Panc1 (cell line): Measurements from ENCODE around the gene ATF2. TPM values are rescaled to one million over a fixed set of nuclear protein-coding genes. Genes with fewer than 3 reads are reported as not detected.

ENCODE experiments used
- ATAC-seq: fragments of 200-7000 bp; cut with Tn5 transposase; 2 replicates; pipeline ENCODE4 v1.9.1; 2020; ENCODE audit warnings: mild to moderate bottlenecking, moderate library complexity
- BruUV-seq: library from RNA; stranded (reverse); fragments of 400-500 nt; replicated peaks from 2 replicates; lab custom pipeline; 2021; lab: Mats Ljungman, UMichigan
- CTCF ChIA-PET: fragments of 300-600 bp; sonication (Branson Sonifier 250); formaldehyde crosslinking; loops from one replicate; lab custom pipeline; 2022; ENCODE audit warnings: antibody characterized with exemption; lab: Charles Lee
- POLR2A ChIA-PET: fragments of 300-600 bp; sonication (Branson Sonifier 250); formaldehyde crosslinking; loops from one replicate; lab custom pipeline; 2022; ENCODE audit warnings: antibody characterized with exemption; lab: Charles Lee
- DNase-seq: peaks from one replicate; pipeline ENCODE4 v3.0.0-alpha.2; 2010; ENCODE audit warnings: low read depth, low spot score
- H3K27ac ChIP-seq: 2 replicates; pipeline ENCODE4 v1.5.1; 2011; ENCODE audit warnings: mild to moderate bottlenecking, low read length, inconsistent platforms
- H3K27me3 ChIP-seq: fragments of 200-500 bp; sonication (Bioruptor generic); 2 replicates; pipeline ENCODE4 v1.6.0; 2014; ENCODE audit warnings: low read length, inconsistent platforms; ENCODE audit not compliant: control insufficient read depth, insufficient read depth
- H3K36me3 ChIP-seq: fragments of 200-500 bp; sonication (Bioruptor generic); 2 replicates; pipeline ENCODE4 v1.5.1; 2014; ENCODE audit warnings: inconsistent platforms, mild to moderate bottlenecking, low read length, moderate library complexity; ENCODE audit not compliant: control insufficient read depth, insufficient read depth
- H3K4me1 ChIP-seq: 2 replicates; pipeline ENCODE4 v1.5.1; 2011; ENCODE audit warnings: inconsistent platforms, mild to moderate bottlenecking, low read length, moderate library complexity; ENCODE audit not compliant: control insufficient read depth, insufficient read depth
- H3K4me3 ChIP-seq, 2 experiments: 2 replicates each; pipeline ENCODE4 v1.5.1; 2011 to 2012; ENCODE audit warnings: low read depth in 2 of 2, low read length in 2 of 2, mild to moderate bottlenecking in 2 of 2, inconsistent platforms in 1 of 2, moderate library complexity in 1 of 2
- H3K9me3 ChIP-seq: fragments of 200-500 bp; sonication (Bioruptor generic); 2 replicates; pipeline ENCODE4 v1.5.1; 2014; ENCODE audit warnings: low read depth, mild to moderate bottlenecking, inconsistent platforms, low read length, moderate library complexity; ENCODE audit not compliant: control insufficient read depth, insufficient read depth
- POLR2AphosphoS5 ChIP-seq: IDR thresholded peaks from 2 replicates; pipeline ENCODE4 v1.6.1; 2012; ENCODE audit warnings: mild to moderate bottlenecking, low read depth, low read length, moderate library complexity
- SIN3A ChIP-seq: IDR thresholded peaks from 2 replicates; pipeline ENCODE4 v1.6.1; 2012; ENCODE audit warnings: low read depth, mild to moderate bottlenecking, low read length, moderate library complexity, borderline replicate concordance; ENCODE audit not compliant: insufficient read depth
- TCF7L2 ChIP-seq: IDR thresholded peaks from 2 replicates; pipeline ENCODE4 v1.6.1; 2011; ENCODE audit warnings: mild to moderate bottlenecking, low read depth, low read length, inconsistent platforms
- in situ Hi-C: cut with HindIII; loops from 2 replicates; pipeline ENCODE4 v1.10.0; 2016; ENCODE audit warnings: low sequenced_read_pairs, low pct_unique_long_range_greater_than_20kb
- intact Hi-C: fragments of 100-400 bp; cut with micrococcal nuclease; formaldehyde crosslinking; loops from one replicate; pipeline ENCODE4 v1.10.0; 2022; ENCODE audit not compliant: unreplicated experiment
- total RNA-seq: library from RNA; stranded (reverse); gene quantifications from one replicate; pipeline ENCODE4 v1.2.1, GENCODE V29; 2021; ENCODE audit not compliant: unreplicated experiment
- TF ChIP-seq, protein P1 (sequence below): fragments of 450-650 bp; IDR thresholded peaks from 2 replicates; pipeline ENCODE4 v1.5.1; 2017; ENCODE audit warnings: mild to moderate bottlenecking
- TF ChIP-seq, protein P2 (sequence below), 2 experiments: IDR thresholded peaks; 2 replicates each; pipeline ENCODE4 v1.6.1; 2011 to 2012; ENCODE audit warnings: low read depth in 2 of 2, control low read depth in 1 of 2, low read length in 1 of 2, mild to moderate bottlenecking in 1 of 2, moderate library complexity in 1 of 2; ENCODE audit not compliant: insufficient read depth in 1 of 2

ATF2 gene
- total RNA-seq, 1 experiment from 2014 or later, result 61.8 TPM

DNA sequence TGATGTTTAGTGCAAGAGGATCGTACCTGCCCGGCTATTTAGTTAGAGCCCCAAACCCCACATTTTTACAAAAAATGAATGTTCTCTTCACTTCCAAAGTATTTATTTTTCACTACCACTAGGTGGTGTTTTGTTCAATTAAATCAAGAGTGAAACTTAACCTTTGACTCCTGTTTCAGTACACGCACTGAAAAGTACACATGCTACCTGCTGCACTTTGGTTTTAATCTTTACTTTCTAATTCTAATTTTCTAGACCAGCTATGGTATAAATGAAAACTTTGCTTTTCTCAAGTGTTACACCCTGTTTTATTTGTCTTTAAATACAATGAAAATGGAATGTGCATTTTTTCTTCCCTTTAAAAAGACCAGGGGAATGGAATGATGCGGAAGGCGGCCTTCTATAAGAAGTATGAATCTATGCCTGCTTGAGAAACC lies 131.4 kb downstream of the ATF2 start:
- Histone ChIP-seq H3K27ac (no peak overlapping the region), H3K9me3 (no peaks in the 10 kb centered on the region), H3K36me3 (no peaks in the 10 kb centered on the region), H3K4me1 (no peaks in the 10 kb centered on the region), H3K4me3 (no peak overlapping the region), H3K27me3 (no peaks in the 10 kb centered on the region)
- in situ Hi-C loops (no loop called here), intact Hi-C loops (loop anchor here (10.0 kb wide), 1 partner anchor 248 kb away; no protein-coding TSS in a partner anchor)
- ATAC-seq, result 0 out of 2 replicates have a peak, but pooled peaks have one; percentile 60
- DNase-seq, result peak; percentile 15
- BruUV-seq, result no TSS peak
- TF ChIP-seq, protein P1, sequence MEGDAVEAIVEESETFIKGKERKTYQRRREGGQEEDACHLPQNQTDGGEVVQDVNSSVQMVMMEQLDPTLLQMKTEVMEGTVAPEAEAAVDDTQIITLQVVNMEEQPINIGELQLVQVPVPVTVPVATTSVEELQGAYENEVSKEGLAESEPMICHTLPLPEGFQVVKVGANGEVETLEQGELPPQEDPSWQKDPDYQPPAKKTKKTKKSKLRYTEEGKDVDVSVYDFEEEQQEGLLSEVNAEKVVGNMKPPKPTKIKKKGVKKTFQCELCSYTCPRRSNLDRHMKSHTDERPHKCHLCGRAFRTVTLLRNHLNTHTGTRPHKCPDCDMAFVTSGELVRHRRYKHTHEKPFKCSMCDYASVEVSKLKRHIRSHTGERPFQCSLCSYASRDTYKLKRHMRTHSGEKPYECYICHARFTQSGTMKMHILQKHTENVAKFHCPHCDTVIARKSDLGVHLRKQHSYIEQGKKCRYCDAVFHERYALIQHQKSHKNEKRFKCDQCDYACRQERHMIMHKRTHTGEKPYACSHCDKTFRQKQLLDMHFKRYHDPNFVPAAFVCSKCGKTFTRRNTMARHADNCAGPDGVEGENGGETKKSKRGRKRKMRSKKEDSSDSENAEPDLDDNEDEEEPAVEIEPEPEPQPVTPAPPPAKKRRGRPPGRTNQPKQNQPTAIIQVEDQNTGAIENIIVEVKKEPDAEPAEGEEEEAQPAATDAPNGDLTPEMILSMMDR, result peak; percentile 54; the same call in 1 of the 2 replicates
- no peak for TF ChIP-seq POLR2AphosphoS5
- CTCF ChIA-PET, result no interaction called here
- POLR2A ChIA-PET, result no interaction called here

DNA sequence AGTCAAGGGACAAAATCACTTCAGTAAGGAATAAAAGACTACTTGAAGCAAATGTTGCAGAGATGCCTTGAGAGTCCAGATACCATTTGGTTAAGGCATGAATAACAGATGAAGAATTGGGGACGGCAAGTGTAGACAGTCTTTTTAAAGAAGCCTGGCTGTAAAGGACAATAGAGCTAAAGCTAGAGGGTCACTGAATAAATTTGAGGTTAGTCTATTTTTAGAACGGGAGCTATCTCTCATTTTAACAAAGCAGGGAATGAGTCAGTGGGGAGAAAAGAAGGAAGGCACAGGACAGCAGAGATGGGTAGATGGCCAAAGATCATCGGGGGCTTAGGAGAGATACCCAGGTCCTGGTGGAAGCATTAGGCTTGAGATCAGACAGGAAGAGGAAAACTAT lies 132.2 kb downstream of the ATF2 start:
- in situ Hi-C loops (no loop called here), intact Hi-C loops (loop anchor here (10.0 kb wide), 1 partner anchor 249 kb away; no protein-coding TSS in a partner anchor)
- TF ChIP-seq POLR2AphosphoS5 (no peak), SIN3A (no peak), TCF7L2 (no peak)
- TF ChIP-seq, protein P2, sequence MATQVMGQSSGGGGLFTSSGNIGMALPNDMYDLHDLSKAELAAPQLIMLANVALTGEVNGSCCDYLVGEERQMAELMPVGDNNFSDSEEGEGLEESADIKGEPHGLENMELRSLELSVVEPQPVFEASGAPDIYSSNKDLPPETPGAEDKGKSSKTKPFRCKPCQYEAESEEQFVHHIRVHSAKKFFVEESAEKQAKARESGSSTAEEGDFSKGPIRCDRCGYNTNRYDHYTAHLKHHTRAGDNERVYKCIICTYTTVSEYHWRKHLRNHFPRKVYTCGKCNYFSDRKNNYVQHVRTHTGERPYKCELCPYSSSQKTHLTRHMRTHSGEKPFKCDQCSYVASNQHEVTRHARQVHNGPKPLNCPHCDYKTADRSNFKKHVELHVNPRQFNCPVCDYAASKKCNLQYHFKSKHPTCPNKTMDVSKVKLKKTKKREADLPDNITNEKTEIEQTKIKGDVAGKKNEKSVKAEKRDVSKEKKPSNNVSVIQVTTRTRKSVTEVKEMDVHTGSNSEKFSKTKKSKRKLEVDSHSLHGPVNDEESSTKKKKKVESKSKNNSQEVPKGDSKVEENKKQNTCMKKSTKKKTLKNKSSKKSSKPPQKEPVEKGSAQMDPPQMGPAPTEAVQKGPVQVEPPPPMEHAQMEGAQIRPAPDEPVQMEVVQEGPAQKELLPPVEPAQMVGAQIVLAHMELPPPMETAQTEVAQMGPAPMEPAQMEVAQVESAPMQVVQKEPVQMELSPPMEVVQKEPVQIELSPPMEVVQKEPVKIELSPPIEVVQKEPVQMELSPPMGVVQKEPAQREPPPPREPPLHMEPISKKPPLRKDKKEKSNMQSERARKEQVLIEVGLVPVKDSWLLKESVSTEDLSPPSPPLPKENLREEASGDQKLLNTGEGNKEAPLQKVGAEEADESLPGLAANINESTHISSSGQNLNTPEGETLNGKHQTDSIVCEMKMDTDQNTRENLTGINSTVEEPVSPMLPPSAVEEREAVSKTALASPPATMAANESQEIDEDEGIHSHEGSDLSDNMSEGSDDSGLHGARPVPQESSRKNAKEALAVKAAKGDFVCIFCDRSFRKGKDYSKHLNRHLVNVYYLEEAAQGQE (IDR thresholded peaks at IDR 0.05; ENCODE audit: insufficient read depth in 1 of 2, low read depth in 2 of 2, low read length in 1 of 2), result no peak
- TF ChIP-seq, protein P1, result no peak

More for the DNA sequence above, 132.2 kb downstream of the ATF2 start:
- Histone ChIP-seq H3K4me1 (no peaks in the 10 kb centered on the region), H3K9me3 (no peaks in the 10 kb centered on the region), H3K36me3 (no peaks in the 10 kb centered on the region), H3K27me3 (no peaks in the 10 kb centered on the region), H3K4me3 (no peak overlapping the region), H3K27ac (no peak overlapping the region)
- POLR2A ChIA-PET, result no interaction called here
- CTCF ChIA-PET, result no interaction called here
- no TSS peak for BruUV-seq
- ATAC-seq, result no peak
- DNase-seq, result no peak
